HG02870 (cell line): ENCODE results near the gene TASOR2.

Source experiments
- ATAC-seq: cut with Tn5 transposase; IDR thresholded peaks from one replicate; pipeline ENCODE4 v1.9.1; 2021; ENCODE audit warnings: mild to moderate bottlenecking, moderate library complexity; ENCODE audit not compliant: unreplicated experiment

The TASOR2 gene

GRCh38 chr10:5684318-5684970 lies at the start of gene TASOR2:
TASOR2 (plus strand) TSS chr10:5684838; CDS start chr10:5720643, 35,805 bp downstream.
- ATAC-seq: peak; percentile 65

- no peak for ATAC-seq
These were observed 49.7 kb upstream of the TASOR2 start for GRCh38 chr10:5634918-5635317.

GRCh38 chr10:5638494-5638893 lies 46.1 kb upstream of the TASOR2 start:
- no peak for ATAC-seq

GRCh38 chr10:5639066-5639465 lies 45.6 kb upstream of the TASOR2 start:
- ATAC-seq: no peak

- ATAC-seq: no peak
These were observed 44.6 kb upstream of the TASOR2 start for GRCh38 chr10:5640036-5640435.

GRCh38 chr10:5640501-5640900 lies 44.1 kb upstream of the TASOR2 start:
- no peak for ATAC-seq

GRCh38 chr10:5641501-5641900 lies 43.1 kb upstream of the TASOR2 start:
- no peak for ATAC-seq

GRCh38 chr10:5643346-5644067 lies 41.1 kb upstream of the TASOR2 start:
- no peak for ATAC-seq

- no peak for ATAC-seq
These were observed 39.7 kb upstream of the TASOR2 start for GRCh38 chr10:5644930-5645329.

GRCh38 chr10:5645375-5645774 lies 39.3 kb upstream of the TASOR2 start:
- ATAC-seq: no peak

- ATAC-seq: no peak
These were observed 38.6 kb upstream of the TASOR2 start for GRCh38 chr10:5645944-5646617.

- no peak for ATAC-seq
These were observed 37.0 kb upstream of the TASOR2 start for GRCh38 chr10:5647507-5648240.

- ATAC-seq: no peak
These were observed 35.9 kb upstream of the TASOR2 start for GRCh38 chr10:5648494-5649457.

GRCh38 chr10:5649746-5650145 lies 34.9 kb upstream of the TASOR2 start:
- ATAC-seq: no peak

- no peak for ATAC-seq
These were observed 33.8 kb upstream of the TASOR2 start for GRCh38 chr10:5650664-5651387.

- no peak for ATAC-seq
These were observed 33.3 kb upstream of the TASOR2 start for GRCh38 chr10:5651388-5651764.

- ATAC-seq: no peak
These were observed 31.9 kb upstream of the TASOR2 start for GRCh38 chr10:5652746-5653145.

- ATAC-seq: no peak
These were observed 30.4 kb upstream of the TASOR2 start for GRCh38 chr10:5654218-5654755.

GRCh38 chr10:5655121-5655520 lies 29.5 kb upstream of the TASOR2 start:
- ATAC-seq: no peak
